ENCODE data around the gene TLE5. TPM values are rescaled to one million over a fixed set of nuclear protein-coding genes. Genes with fewer than 3 reads are reported as not detected.

TLE5 gene
- total RNA-seq, 3 donors from 2014 or later (not counting 1 experiment from before 2014, with no cell fraction given): 943 to 1,012 (median 968) TPM

GRCh38 chr19:3003046-3003445, 59.2 kb downstream of the TLE5 start:
- Histone ChIP-seq H3K27ac (ENCODE audit: low read length) (no peak overlapping the region), H3K36me3 (ENCODE audit: control insufficient read depth, insufficient read depth, low read length) (no peaks in the 10 kb centered on the region), H3K4me3 (ENCODE audit: low read length) (no peak overlapping the region), H3K9me3 (ENCODE audit: control insufficient read depth, insufficient read depth, low read length) (no peaks in the 10 kb centered on the region), H3K4me1 (ENCODE audit: control insufficient read depth, insufficient read depth, low read length) (no peaks in the 10 kb centered on the region), H3K27me3 (ENCODE audit: control insufficient read depth, insufficient read depth, low read length) (no peaks in the 10 kb centered on the region)
- no peak for TF ChIP-seq CTCF (IDR thresholded peaks at IDR 0.05)
- no peaks in the 10 kb centered on the region for H3K27me3 Mint-ChIP-seq (ENCODE audit: low read depth in 2 of 2)
- no peaks in the 10 kb centered on the region for H3K36me3 Mint-ChIP-seq
- H3K27ac Mint-ChIP-seq: no peak overlapping the region
- ATAC-seq (no peak), DNase-seq (no peak)
- no peak overlapping the region for H3K4me3 Mint-ChIP-seq
- no peaks in the 10 kb centered on the region for H3K9me3 Mint-ChIP-seq
- H3K4me1 Mint-ChIP-seq: no peaks in the 10 kb centered on the region
- WGBS (ENCODE audit: insufficient coverage): 94% methylated on average over 6 of the region's 7 CpGs
- intact Hi-C loops (cut with micrococcal nuclease): no loop called here

Other genes starting within 250 kb of the TLE5 start
- gene ZNF554, start 242.6 kb downstream of the TLE5 start, total RNA-seq: 1 to 10 TPM; 3.4 to 5.6 (median 3.7) TPM
- gene ZNF555, start 221.0 kb downstream of the TLE5 start, total RNA-seq: 1 to 10 TPM; 2.0 to 4.6 (median 2.9) TPM
- not detected for gene ZNF556, start 195.2 kb downstream of the TLE5 start, total RNA-seq
- 1 to 10 TPM; 4.4 to 7.5 (median 4.7) TPM for gene ZNF57, start 161.6 kb downstream of the TLE5 start, total RNA-seq
- 1 to 10 TPM; 6.0 to 9.2 (median 6.8) TPM for gene ZNF77, start 117.5 kb downstream of the TLE5 start, total RNA-seq
- 1 to 10 TPM in 1 of 3 donors, under 1 TPM in 1, not detected in 1; 0.49 to 2.2 TPM for gene TLE6, start 84.9 kb downstream of the TLE5 start, total RNA-seq
- gene TLE2, start 33.2 kb downstream of the TLE5 start, total RNA-seq: 1 to 10 TPM; 6.1 to 8.8 (median 8.2) TPM
- gene GNA11, start 31.9 kb upstream of the TLE5 start, total RNA-seq: under 1 TPM; 0.24 to 0.60 (median 0.29) TPM
- gene GNA15, start 73.5 kb upstream of the TLE5 start, total RNA-seq: 10 to 100 TPM in 1 of 3 donors, 1 to 10 TPM in 2; 3.9 to 10.4 (median 8.4) TPM
- 10 to 100 TPM; 37.1 to 60.4 (median 51.7) TPM for gene S1PR4, start 116.3 kb upstream of the TLE5 start, total RNA-seq
- 10 to 100 TPM; 39.6 to 61.4 (median 49.0) TPM for gene NCLN, start 123.4 kb upstream of the TLE5 start, total RNA-seq
- under 1 TPM in 2 of 3 donors, not detected in 1; 0.41 to 0.83 TPM for gene CELF5, start 162.2 kb upstream of the TLE5 start, total RNA-seq

All from natural killer cell (primary cell).